IMR-90 (cell line): ENCODE measurements around the gene KRT39. TPM values are rescaled to one million over a fixed set of nuclear protein-coding genes. Genes with fewer than 3 reads are reported as not detected.

ENCODE experiments used
- ATAC-seq: fragments of 200-7000 bp; cut with Tn5 transposase; 2 replicates; pipeline ENCODE4 v1.9.1; 2020; ENCODE audit warnings: low read depth, mild to moderate bottlenecking, moderate library complexity
- BruUV-seq: library from RNA; stranded (reverse); fragments of 400-500 nt; replicated peaks from 2 replicates; lab custom pipeline; 2021; lab: Mats Ljungman, UMichigan
- CTCF ChIA-PET: fragments of 300-600 bp; formaldehyde crosslinking; extraction: SDS; loops from one replicate; lab custom pipeline; 2021; ENCODE audit warnings: antibody characterized with exemption; lab: Yijun Ruan, JAX
- POLR2A ChIA-PET: fragments of 300-600 bp; sonication (Branson Sonifier 250); formaldehyde crosslinking; loops from one replicate; lab custom pipeline; 2022; ENCODE audit warnings: antibody characterized with exemption; ENCODE audit not compliant: unreplicated experiment; lab: Charles Lee
- DNase-seq: peaks from one replicate; pipeline ENCODE4 v3.0.0; 2013
- H2AFZ ChIP-seq: replicated peaks from 2 replicates; pipeline ENCODE3; 2013; ENCODE audit warnings: low read length, mild to moderate bottlenecking; ENCODE audit not compliant: poor library complexity
- H2AK5ac ChIP-seq: 2 replicates; pipeline ENCODE4 v1.6.1; 2013; ENCODE audit warnings: low read depth, low read length, inconsistent platforms
- H2AK9ac ChIP-seq: replicated peaks from 2 replicates; pipeline ENCODE3; 2013; ENCODE audit warnings: mild to moderate bottlenecking, low read depth, low read length, moderate library complexity; ENCODE audit not compliant: poor library complexity
- H2BK120ac ChIP-seq: 2 replicates; pipeline ENCODE4 v1.6.1; 2013; ENCODE audit warnings: low read depth, low read length, inconsistent platforms
- H2BK15ac ChIP-seq: 3 replicates; pipeline ENCODE4 v1.6.1; 2013; ENCODE audit warnings: low read depth, low read length, inconsistent platforms
- H2BK20ac ChIP-seq: 2 replicates; pipeline ENCODE4 v1.6.1; 2013; ENCODE audit warnings: low read depth, mild to moderate bottlenecking, inconsistent platforms, low read length, moderate library complexity
- H2BK5ac ChIP-seq: 2 replicates; pipeline ENCODE4 v1.6.1; 2013; ENCODE audit warnings: mild to moderate bottlenecking, low read depth, low read length, inconsistent platforms; ENCODE audit not compliant: poor library complexity, severe bottlenecking
- H3K14ac ChIP-seq: replicated peaks from 2 replicates; pipeline ENCODE4 v1.6.1; 2013; ENCODE audit warnings: low read depth, low read length, inconsistent platforms
- H3K18ac ChIP-seq: 2 replicates; pipeline ENCODE4 v1.6.1; 2013; ENCODE audit warnings: low read depth, low read length, control low read depth
- H3K23ac ChIP-seq: 2 replicates; pipeline ENCODE4 v1.6.1; 2013; ENCODE audit warnings: low read depth, low read length, inconsistent platforms
- H3K27ac ChIP-seq: 2 replicates; pipeline ENCODE4 v1.5.1; 2013; ENCODE audit warnings: mild to moderate bottlenecking, control low read depth, low read length; ENCODE audit not compliant: insufficient read depth
- H3K27me3 ChIP-seq: 2 replicates; pipeline ENCODE4 v1.6.1; 2013; ENCODE audit warnings: low read length; ENCODE audit not compliant: control insufficient read depth, insufficient read depth
- H3K36me3 ChIP-seq: 2 replicates; pipeline ENCODE4 v1.6.1; 2013; ENCODE audit warnings: low read length, mixed read lengths; ENCODE audit not compliant: control insufficient read depth, insufficient read depth
- H3K4ac ChIP-seq: 2 replicates; pipeline ENCODE4 v1.6.1; 2013; ENCODE audit warnings: low read depth, low read length, inconsistent platforms
- H3K4me1 ChIP-seq: 2 replicates; pipeline ENCODE4 v1.6.1; 2013; ENCODE audit warnings: low read length, mixed read lengths; ENCODE audit not compliant: control insufficient read depth, insufficient read depth
- H3K4me2 ChIP-seq: 2 replicates; pipeline ENCODE4 v1.6.1; 2013; ENCODE audit warnings: low read depth, mild to moderate bottlenecking, control low read depth, low read length, moderate library complexity
- H3K4me3 ChIP-seq: 2 replicates; pipeline ENCODE4 v1.5.1; 2013; ENCODE audit warnings: low read depth, mild to moderate bottlenecking, control low read depth, low read length, moderate library complexity; ENCODE audit not compliant: insufficient read depth
- H3K56ac ChIP-seq: 2 replicates; pipeline ENCODE4 v1.6.1; 2013; ENCODE audit warnings: low read length, inconsistent platforms; ENCODE audit not compliant: insufficient read depth; ENCODE audit errors: extremely low read depth
- H3K79me1 ChIP-seq, 2 experiments: 2 replicates each; pipeline ENCODE4 v1.6.1; 2013; ENCODE audit warnings: low read length in 2 of 2, inconsistent platforms in 1 of 2, low read depth in 1 of 2
- H3K9ac ChIP-seq: 2 replicates; pipeline ENCODE4 v1.6.1; 2013; ENCODE audit warnings: low read depth, low read length, control low read depth
- H3K9me1 ChIP-seq: 2 replicates; pipeline ENCODE4 v1.6.1; 2013; ENCODE audit warnings: low read length, inconsistent platforms; ENCODE audit not compliant: insufficient read depth
- H3K9me3 ChIP-seq: 2 replicates; pipeline ENCODE4 v1.6.1; 2013; ENCODE audit warnings: low read length; ENCODE audit not compliant: control insufficient read depth, insufficient read depth
- H4K20me1 ChIP-seq: 2 replicates; pipeline ENCODE4 v1.6.1; 2013; ENCODE audit warnings: low read length, inconsistent platforms; ENCODE audit not compliant: insufficient read depth
- H4K5ac ChIP-seq: 2 replicates; pipeline ENCODE4 v1.6.1; 2013; ENCODE audit warnings: mild to moderate bottlenecking, low read depth, low read length, control low read depth
- H4K8ac ChIP-seq, 2 experiments: 2 replicates each; pipeline ENCODE4 v1.6.1; 2013; ENCODE audit warnings: low read depth in 2 of 2, low read length in 2 of 2, control low read depth in 1 of 2, inconsistent platforms in 1 of 2
- H4K91ac ChIP-seq: 2 replicates; pipeline ENCODE4 v1.6.1; 2013; ENCODE audit warnings: low read depth, low read length, inconsistent platforms; ENCODE audit not compliant: insufficient read depth
- RAD21 ChIP-seq: IDR thresholded peaks from 2 replicates; pipeline ENCODE4 v1.6.1; 2012; ENCODE audit warnings: low read length, improper control_type of control experiment
- SMC3 ChIP-seq: fragments of 150-350 bp; IDR thresholded peaks from 2 replicates; pipeline ENCODE4 v1.6.1; 2016; ENCODE audit warnings: low read depth, mild to moderate bottlenecking, antibody characterized with exemption, low read length, moderate library complexity
- WGBS, 2 experiments: methylation state at CpG; one replicate each; pipeline versions ENCODE4 v1.1.5 to v1.1.7; 2013; ENCODE audit warnings: missing lambda C conversion rate in 2 of 2; ENCODE audit not compliant: insufficient read length in 1 of 2; ENCODE audit errors: extremely low coverage in 2 of 2; 5-methylcytosine and 5-hydroxymethylcytosine counted together
- dilution Hi-C: fragments of 300-500 bp; cut with HindIII; formaldehyde crosslinking; loops from one replicate; pipeline ENCODE4 v1.14.3; 2018; ENCODE audit warnings: low sequenced_read_pairs; ENCODE audit not compliant: unreplicated experiment
- in situ Hi-C: fragments of 300-500 bp; cut with MboI; formaldehyde crosslinking; loops from 3 replicates; pipeline ENCODE4 v1.14.3; 2019; ENCODE audit warnings: low sequenced_read_pairs, inconsistent platforms, mixed read lengths
- intact Hi-C: fragments of 100-400 bp; cut with micrococcal nuclease; formaldehyde crosslinking; loops from 2 replicates; pipeline ENCODE4 v1.10.0; 2022
- polyA plus RNA-seq, 3 experiments: library from polyadenylated mRNA; depleted of rRNA; stranded (reverse); fragments of >200 nt; gene quantifications; 2 replicates each; pipeline ENCODE4 v1.2.3, GENCODE V29; 2012; ENCODE audit warnings: low replicate concordance in 1 of 3
- total RNA-seq: library from RNA; depleted of rRNA; stranded (reverse); fragments of >200 nt; gene quantifications from 2 replicates; pipeline ENCODE4 v1.2.3, GENCODE V29; 2012
- TF ChIP-seq, protein P1 (sequence below): conservative IDR thresholded peaks from 2 replicates; pipeline ENCODE4 v1.5.1; 2012; ENCODE audit warnings: mild to moderate bottlenecking, low read depth, low read length, improper control_type of control experiment

The KRT39 gene
- total and polyA plus RNA-seq, 2 of the 4 experiments (the other 2 are of a cell fraction) = 0.15 TPM; not detected in 1

DNA sequence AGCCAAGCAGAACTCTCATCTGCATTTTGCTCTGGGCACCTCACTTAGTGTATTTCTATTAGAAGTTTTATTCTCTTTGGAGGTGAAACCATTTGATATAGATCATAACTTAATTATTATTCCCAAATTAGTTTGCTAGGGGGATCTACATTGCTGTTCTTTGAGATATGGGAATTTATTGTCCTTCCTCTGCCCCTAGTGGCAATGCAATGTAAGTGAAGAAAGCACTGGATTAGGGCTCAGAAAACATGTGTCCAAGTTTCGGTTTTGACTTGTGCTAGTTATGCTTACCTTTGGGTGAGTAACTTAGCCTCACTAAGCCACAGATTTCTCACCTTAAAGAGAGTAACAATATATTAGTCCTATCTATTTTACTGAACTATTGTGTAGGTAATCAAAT, 2.9 kb downstream of the KRT39 start:
- intact Hi-C loops = no loop called here
- TF ChIP-seq SMC3 = no peak
- TF ChIP-seq, protein P1, sequence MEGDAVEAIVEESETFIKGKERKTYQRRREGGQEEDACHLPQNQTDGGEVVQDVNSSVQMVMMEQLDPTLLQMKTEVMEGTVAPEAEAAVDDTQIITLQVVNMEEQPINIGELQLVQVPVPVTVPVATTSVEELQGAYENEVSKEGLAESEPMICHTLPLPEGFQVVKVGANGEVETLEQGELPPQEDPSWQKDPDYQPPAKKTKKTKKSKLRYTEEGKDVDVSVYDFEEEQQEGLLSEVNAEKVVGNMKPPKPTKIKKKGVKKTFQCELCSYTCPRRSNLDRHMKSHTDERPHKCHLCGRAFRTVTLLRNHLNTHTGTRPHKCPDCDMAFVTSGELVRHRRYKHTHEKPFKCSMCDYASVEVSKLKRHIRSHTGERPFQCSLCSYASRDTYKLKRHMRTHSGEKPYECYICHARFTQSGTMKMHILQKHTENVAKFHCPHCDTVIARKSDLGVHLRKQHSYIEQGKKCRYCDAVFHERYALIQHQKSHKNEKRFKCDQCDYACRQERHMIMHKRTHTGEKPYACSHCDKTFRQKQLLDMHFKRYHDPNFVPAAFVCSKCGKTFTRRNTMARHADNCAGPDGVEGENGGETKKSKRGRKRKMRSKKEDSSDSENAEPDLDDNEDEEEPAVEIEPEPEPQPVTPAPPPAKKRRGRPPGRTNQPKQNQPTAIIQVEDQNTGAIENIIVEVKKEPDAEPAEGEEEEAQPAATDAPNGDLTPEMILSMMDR = peak; percentile 48
- TF ChIP-seq RAD21 = peak; percentile 25; the same call in 1 of the 2 replicates
- H4K91ac ChIP-seq = no peak overlapping the region; the same call in 1 of the 2 replicates
- in situ Hi-C loops = no loop called here
- no peak overlapping the region; the same call in 1 of the 2 replicates for H3K14ac ChIP-seq
- H3K56ac ChIP-seq = no peak overlapping the region
- peak overlapping the region; percentile 54; the same call in 1 of the 2 replicates for H2BK20ac ChIP-seq
- peak overlapping the region; percentile 51; the same call in 1 of the 2 replicates for H2BK120ac ChIP-seq
- H3K4ac ChIP-seq = 0 out of 2 replicates have a peak overlapping the region, but pooled peaks have one; percentile 29
- H3K27ac ChIP-seq = no peak overlapping the region
- no TSS peak for BruUV-seq
- H3K9ac ChIP-seq = no peak overlapping the region
- DNase-seq = no peak
- H3K23ac ChIP-seq = no peak overlapping the region
- peaks cover 3% of the 10 kb centered on the region; the same call in 1 of the 2 replicates for H3K4me1 ChIP-seq
- no peak overlapping the region for H3K4me3 ChIP-seq
- no peaks in the 10 kb centered on the region for H3K79me1 ChIP-seq
- H2AK5ac ChIP-seq = no peak overlapping the region; the same call in 1 of the 2 replicates
- H3K9me1 ChIP-seq = no peaks in the 10 kb centered on the region; the same call in 1 of the 2 replicates
- no CpG with 5 or more reads among the region's 1 CpG for WGBS, 2 experiments
- no peak overlapping the region for H4K5ac ChIP-seq
- H4K8ac ChIP-seq = peak overlapping the region; percentile 10 to 15; a peak in 1 of 4 replicates
- CTCF ChIA-PET = no interaction called here
- POLR2A ChIA-PET = no interaction called here
- H3K36me3 ChIP-seq = no peaks in the 10 kb centered on the region
- H3K27me3 ChIP-seq = no peaks in the 10 kb centered on the region
- H3K18ac ChIP-seq = peak overlapping the region; percentile 81; the same call in 1 of the 2 replicates
- peaks cover 6% of the 10 kb centered on the region for H3K9me3 ChIP-seq
- peak overlapping the region; percentile 57; the same call in 2 of the 3 replicates for H2BK15ac ChIP-seq
- dilution Hi-C loops = no loop called here
- no peak overlapping the region for H3K4me2 ChIP-seq
- H2BK5ac ChIP-seq = no peak overlapping the region
- no peak overlapping the region for H2AFZ ChIP-seq
- no peak overlapping the region for H2AK9ac ChIP-seq
- no peaks in the 10 kb centered on the region for H4K20me1 ChIP-seq
- peak; percentile 53; the same call in 1 of the 2 replicates for ATAC-seq
